ENCODE data around the gene MAPK12.
A peak's percentile ranks its signal among the peaks of the same experiment; 100 is the strongest.

The MAPK12 gene

GRCh38 chr22:50267591-50268390 lies 6.3 kb upstream of the MAPK12 start:
- H3K27ac ChIP-seq: peak overlapping the region; percentile 85
- peak; percentile 17; the same call in 1 of the 2 replicates for TF ChIP-seq CTCF (conservative IDR thresholded peaks at IDR 0.05)

GRCh38 chr22:50266994-50267393 lies 5.5 kb upstream of the MAPK12 start:
- no peak overlapping the region for H3K27ac ChIP-seq
- TF ChIP-seq CTCF (conservative IDR thresholded peaks at IDR 0.05): no peak

- no peak overlapping the region for H3K27ac ChIP-seq
- TF ChIP-seq CTCF (conservative IDR thresholded peaks at IDR 0.05): no peak
These were observed 3.6 kb upstream of the MAPK12 start for GRCh38 chr22:50264946-50265669.

GRCh38 chr22:50264104-50264745 lies 2.7 kb upstream of the MAPK12 start:
- no peak overlapping the region for H3K27ac ChIP-seq
- no peak for TF ChIP-seq CTCF (conservative IDR thresholded peaks at IDR 0.05)

GRCh38 chr22:50262973-50263617 lies 1.6 kb upstream of the MAPK12 start:
- no peak for TF ChIP-seq CTCF (conservative IDR thresholded peaks at IDR 0.05)
- peak overlapping the region; percentile 85; the same call in 1 of the 2 replicates for H3K27ac ChIP-seq

- H3K27ac ChIP-seq: peak overlapping the region; percentile 85
- TF ChIP-seq CTCF (conservative IDR thresholded peaks at IDR 0.05): no peak
These were observed 1.0 kb upstream of the MAPK12 start for GRCh38 chr22:50262460-50262911.
